HepG2 (cell line): ENCODE measurements around the gene ANLN. TPM values are rescaled to one million over a fixed set of nuclear protein-coding genes. Genes with fewer than 3 reads are reported as not detected.

Experiments used
- ATAC-seq: fragments of 200-7000 bp; cut with Tn5 transposase; 3 replicates; pipeline ENCODE4 v1.9.1; 2020; ENCODE audit warnings: mild to moderate bottlenecking, moderate library complexity
- BruUV-seq: library from RNA; stranded (reverse); fragments of 400-500 nt; replicated peaks from 2 replicates; lab custom pipeline; 2021; lab: Mats Ljungman, UMichigan
- CTCF ChIA-PET: fragments of 300-600 bp; formaldehyde crosslinking; extraction: SDS; loops from one replicate; lab custom pipeline; 2021; ENCODE audit warnings: low total read pairs, inconsistent platforms, low intra/inter-chr PET ratio; lab: Yijun Ruan, JAX
- POLR2A ChIA-PET: fragments of 350-600 bp; sonication (Branson Sonifier 250); formaldehyde crosslinking; loops from one replicate; lab custom pipeline; 2020; ENCODE audit warnings: antibody characterized with exemption, inconsistent platforms; lab: Yijun Ruan, JAX
- DNase-seq: peaks from one replicate; pipeline ENCODE4 v3.0.0-alpha.2; 2015; ENCODE audit warnings: low spot score
- FAIRE-seq: peaks from 3 replicates; lab custom pipeline; 2011; peaks lifted over from hg19 to GRCh38; lab: Jason Lieb, UNC
- H2AFZ ChIP-seq: one replicate; pipeline ENCODE4 v1.6.1; 2011; ENCODE audit warnings: low read length, inconsistent platforms
- H3K27ac ChIP-seq: fragments of 300-600 bp; 3 replicates; pipeline ENCODE4 v1.8.0; 2011; ENCODE audit warnings: mixed run types, mild to moderate bottlenecking, mixed read lengths, low read length, inconsistent platforms; ENCODE audit not compliant: insufficient read depth; ENCODE audit errors: extremely low read length
- H3K27me3 ChIP-seq, 2 experiments: fragments of 200-600 bp in 1 of 2; 2 replicates in 1 of 2; 3 replicates in 1 of 2; pipeline versions ENCODE4 v1.6.0 to v1.8.0; 2011; ENCODE audit warnings: low read length in 2 of 2, mild to moderate bottlenecking in 2 of 2, moderate library complexity in 2 of 2, inconsistent platforms in 1 of 2; ENCODE audit not compliant: insufficient read depth in 2 of 2, control insufficient read depth in 1 of 2
- H3K36me3 ChIP-seq, 2 experiments: fragments of 200-600 bp in 1 of 2; replicated peaks in 1 of 2; 2 replicates in 1 of 2; 3 replicates in 1 of 2; pipeline versions ENCODE4 v1.5.1 to v1.8.0; 2011; ENCODE audit warnings: low read length in 2 of 2, inconsistent platforms in 1 of 2; ENCODE audit not compliant: insufficient read depth in 2 of 2, control insufficient read depth in 1 of 2
- H3K4me1 ChIP-seq: 2 replicates; pipeline ENCODE4 v1.5.1; 2012; ENCODE audit warnings: low read length, inconsistent platforms; ENCODE audit not compliant: insufficient read depth
- H3K4me2 ChIP-seq: 2 replicates; pipeline ENCODE4 v1.6.0; 2011; ENCODE audit warnings: low read depth, low read length, inconsistent platforms
- H3K4me3 ChIP-seq, 3 experiments: fragments of 200-600 bp in 1 of 3; sonication (generic), shearing (Covaris generic) in 1 of 3; replicated peaks in 1 of 3; 2 replicates each; pipeline ENCODE4 v1.5.1; 2011 to 2016; ENCODE audit warnings: low read length in 3 of 3, inconsistent platforms in 2 of 3, low read depth in 2 of 3, mild to moderate bottlenecking in 2 of 3, control low read depth in 1 of 3, mixed read lengths in 1 of 3; ENCODE audit not compliant: insufficient read depth in 1 of 3
- H3K79me2 ChIP-seq: one replicate; pipeline ENCODE4 v1.6.1; 2011; ENCODE audit warnings: low read length, inconsistent platforms; ENCODE audit not compliant: insufficient read depth
- H3K9ac ChIP-seq: 2 replicates; pipeline ENCODE4 v1.6.0; 2011; ENCODE audit warnings: mild to moderate bottlenecking, low read depth, low read length, inconsistent platforms; ENCODE audit not compliant: insufficient read depth
- H3K9me3 ChIP-seq: 2 replicates; pipeline ENCODE4 v1.5.1; 2012; ENCODE audit warnings: mild to moderate bottlenecking, low read length
- H4K20me1 ChIP-seq: 2 replicates; pipeline ENCODE4 v1.6.0; 2011; ENCODE audit warnings: inconsistent platforms, mild to moderate bottlenecking, low read length, moderate library complexity; ENCODE audit not compliant: insufficient read depth
- CENPT ChIP-seq: sonication (generic); formaldehyde crosslinking; IDR thresholded peaks from 2 replicates; pipeline ENCODE4 v1.8.0; 2022; ENCODE audit warnings: low read depth, mild to moderate bottlenecking, moderate library complexity, missing genetic modification reagents
- HMGA1 ChIP-seq: sonication (generic); formaldehyde crosslinking; conservative IDR thresholded peaks from 2 replicates; pipeline ENCODE4 v1.4.0; 2020; ENCODE audit warnings: missing genetic modification reagents
- HNF4A ChIP-seq: sonication (generic); formaldehyde crosslinking; IDR thresholded peaks from 2 replicates; pipeline ENCODE4 v1.4.0; 2020; ENCODE audit warnings: missing genetic modification reagents
- JUNB ChIP-seq: sonication (generic); formaldehyde crosslinking; IDR thresholded peaks from 2 replicates; pipeline ENCODE4 v1.8.0; 2022; ENCODE audit warnings: missing genetic modification reagents, mild to moderate bottlenecking, borderline replicate concordance
- RFX1 ChIP-seq: fragments of 450-650 bp; IDR thresholded peaks from 2 replicates; pipeline ENCODE4 v1.6.1; 2017
- SSRP1 ChIP-seq: IDR thresholded peaks from 2 replicates; pipeline ENCODE4 v1.6.1; 2016; ENCODE audit warnings: control low read depth
- ZNF263 ChIP-seq: sonication (generic); formaldehyde crosslinking; IDR thresholded peaks from 2 replicates; pipeline ENCODE4 v1.4.0; 2020; ENCODE audit warnings: missing genetic modification reagents
- ZNF337 ChIP-seq: sonication (generic); formaldehyde crosslinking; IDR thresholded peaks from 2 replicates; pipeline ENCODE4 v1.5.1; 2020; ENCODE audit warnings: missing genetic modification reagents, low read depth, mild to moderate bottlenecking, borderline replicate concordance
- ZNF598 ChIP-seq: sonication (generic); formaldehyde crosslinking; IDR thresholded peaks from 2 replicates; pipeline ENCODE4 v1.5.1; 2020; ENCODE audit warnings: mild to moderate bottlenecking, missing genetic modification reagents, borderline replicate concordance
- ZNF790 ChIP-seq: sonication (generic); formaldehyde crosslinking; IDR thresholded peaks from 2 replicates; pipeline ENCODE4 v1.8.0; 2022; ENCODE audit warnings: missing genetic modification reagents, mild to moderate bottlenecking, borderline replicate concordance
- WGBS: methylation state at CpG from one replicate; pipeline ENCODE4 v1.1.6; 2017; ENCODE audit warnings: low lambda C conversion rate; 5-methylcytosine and 5-hydroxymethylcytosine counted together
- in situ Hi-C: cut with HindIII; loops from 2 replicates; pipeline ENCODE4 v1.10.0; 2017; ENCODE audit warnings: low pct_unique_long_range_greater_than_20kb; ENCODE audit not compliant: extremely low pct_ligation_motif_present
- intact Hi-C: fragments of 100-400 bp; cut with micrococcal nuclease; formaldehyde crosslinking; loops from one replicate; pipeline ENCODE4 v1.10.0; 2022; ENCODE audit not compliant: unreplicated experiment
- polyA plus RNA-seq, 8 experiments: library from polyadenylated mRNA; depleted of rRNA in 3 of 8; stranded (reverse) in 7 of 8; unstranded in 1 of 8; fragments of >200 nt; fragmentation: Illumina TruSeq in 4 of 8; extraction: Trizol in 4 of 8; gene quantifications; 2 replicates each; pipeline versions ENCODE4 v1.2.1 to v1.2.3, GENCODE V29; 2011 to 2016; ENCODE audit warnings: low read depth in 4 of 8, missing spikeins in 1 of 8, mixed read lengths in 1 of 8; ENCODE audit not compliant: insufficient read depth in 1 of 8
- total RNA-seq, 5 experiments: library from RNA; depleted of rRNA; stranded (reverse); fragments of >200 nt; fragmentation: Illumina TruSeq; extraction: Trizol; gene quantifications; 2 replicates each; pipeline ENCODE4 v1.2.3, GENCODE V29; 2016; ENCODE audit warnings: low read depth in 1 of 5
- TF ChIP-seq, protein P1 (sequence below): sonication (generic); formaldehyde crosslinking; IDR thresholded peaks from 2 replicates; pipeline ENCODE4 v1.5.0; 2020; ENCODE audit warnings: missing genetic modification reagents
- TF ChIP-seq, protein P2 (sequence below): sonication (generic); formaldehyde crosslinking; IDR thresholded peaks from 2 replicates; pipeline ENCODE4 v1.5.0; 2020; ENCODE audit warnings: mild to moderate bottlenecking, missing genetic modification reagents
- TF ChIP-seq, protein P3 (sequence below): sonication (generic); formaldehyde crosslinking; IDR thresholded peaks from 2 replicates; pipeline ENCODE4 v1.4.0; 2020; ENCODE audit warnings: missing genetic modification reagents, borderline replicate concordance
- TF ChIP-seq, protein P4 (sequence below): sonication (generic); formaldehyde crosslinking; IDR thresholded peaks from 2 replicates; pipeline ENCODE4 v1.5.1; 2020; ENCODE audit warnings: missing genetic modification reagents, mild to moderate bottlenecking, borderline replicate concordance
- TF ChIP-seq, protein P5 (sequence below): sonication (generic); formaldehyde crosslinking; IDR thresholded peaks from 2 replicates; pipeline ENCODE4 v1.5.1; 2020; ENCODE audit warnings: mild to moderate bottlenecking, missing genetic modification reagents, moderate library complexity

ANLN gene
- total and polyA plus RNA-seq, 2 of the 13 experiments (the other 11 are each of a cell fraction or from before 2014, with no cell fraction given) = 20.0 to 72.0 TPM

DNA sequence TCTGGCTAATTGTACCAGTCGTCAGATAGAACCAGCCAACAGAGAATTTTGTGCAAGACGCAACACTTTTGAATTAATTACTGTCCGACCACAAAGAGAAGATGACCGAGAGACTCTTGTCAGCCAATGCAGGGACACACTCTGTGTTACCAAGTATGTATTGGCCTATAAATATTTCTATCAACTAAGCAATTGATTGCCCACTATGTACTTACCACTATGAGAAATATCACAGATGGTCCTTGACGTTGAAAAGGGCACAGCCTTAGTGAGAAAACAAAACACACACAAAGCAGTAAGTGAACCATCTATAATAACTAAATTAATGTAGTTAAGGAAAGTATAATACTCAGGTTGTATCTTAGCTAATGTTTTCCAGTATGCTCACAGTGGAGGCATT lies 60.0 kb downstream of the ANLN start:
- Histone ChIP-seq H3K27ac (no peak overlapping the region), H3K79me2 (no peaks in the 10 kb centered on the region), H4K20me1 (no peaks in the 10 kb centered on the region), H3K4me2 (no peak overlapping the region), H3K27me3 (no peaks in the 10 kb centered on the region), H3K4me3 (no peak overlapping the region), H2AFZ (no peak overlapping the region), H3K36me3 (peaks cover 13 to 74% of the 10 kb centered on the region in 2 experiments), H3K9ac (no peak overlapping the region), H3K9me3 (no peaks in the 10 kb centered on the region), H3K4me1 (no peaks in the 10 kb centered on the region)
- ATAC-seq = no peak
- no peak for FAIRE-seq
- intact Hi-C loops (no loop called here), in situ Hi-C loops (loop anchor here (25.0 kb wide), 1 partner anchor 513 kb away; no protein-coding TSS in a partner anchor)
- POLR2A ChIA-PET = no interaction called here
- BruUV-seq = no TSS peak
- no peak for DNase-seq
- 98% methylated on average over 5 of the region's 5 CpGs for WGBS
- CTCF ChIA-PET = no interaction called here
- TF ChIP-seq ZNF598 (CRISPR knock-in tag) = no peak
- TF ChIP-seq, protein P1, sequence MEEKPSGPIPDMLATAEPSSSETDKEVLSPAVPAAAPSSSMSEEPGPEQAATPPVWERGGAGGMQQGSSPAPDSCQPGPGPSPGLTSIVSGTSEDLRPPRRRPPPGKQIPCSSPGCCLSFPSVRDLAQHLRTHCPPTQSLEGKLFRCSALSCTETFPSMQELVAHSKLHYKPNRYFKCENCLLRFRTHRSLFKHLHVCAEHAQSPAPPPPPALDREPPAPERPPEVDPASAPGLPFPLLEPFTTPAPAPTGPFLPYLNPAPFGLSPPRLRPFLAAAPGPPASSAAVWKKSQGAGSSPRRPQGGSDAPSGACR = no peak
- no peak for TF ChIP-seq RFX1
- TF ChIP-seq JUNB (CRISPR knock-in tag) = no peak
- no peak for TF ChIP-seq HMGA1 (CRISPR knock-in tag)
- TF ChIP-seq, protein P2, sequence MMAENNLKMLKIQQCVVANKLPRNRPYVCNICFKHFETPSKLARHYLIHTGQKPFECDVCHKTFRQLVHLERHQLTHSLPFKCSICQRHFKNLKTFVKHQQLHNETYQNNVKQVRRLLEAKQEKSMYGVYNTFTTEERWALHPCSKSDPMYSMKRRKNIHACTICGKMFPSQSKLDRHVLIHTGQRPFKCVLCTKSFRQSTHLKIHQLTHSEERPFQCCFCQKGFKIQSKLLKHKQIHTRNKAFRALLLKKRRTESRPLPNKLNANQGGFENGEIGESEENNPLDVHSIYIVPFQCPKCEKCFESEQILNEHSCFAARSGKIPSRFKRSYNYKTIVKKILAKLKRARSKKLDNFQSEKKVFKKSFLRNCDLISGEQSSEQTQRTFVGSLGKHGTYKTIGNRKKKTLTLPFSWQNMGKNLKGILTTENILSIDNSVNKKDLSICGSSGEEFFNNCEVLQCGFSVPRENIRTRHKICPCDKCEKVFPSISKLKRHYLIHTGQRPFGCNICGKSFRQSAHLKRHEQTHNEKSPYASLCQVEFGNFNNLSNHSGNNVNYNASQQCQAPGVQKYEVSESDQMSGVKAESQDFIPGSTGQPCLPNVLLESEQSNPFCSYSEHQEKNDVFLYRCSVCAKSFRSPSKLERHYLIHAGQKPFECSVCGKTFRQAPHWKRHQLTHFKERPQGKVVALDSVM (CRISPR knock-in tag) = no peak
- no peak for TF ChIP-seq ZNF337
- TF ChIP-seq, protein P3, sequence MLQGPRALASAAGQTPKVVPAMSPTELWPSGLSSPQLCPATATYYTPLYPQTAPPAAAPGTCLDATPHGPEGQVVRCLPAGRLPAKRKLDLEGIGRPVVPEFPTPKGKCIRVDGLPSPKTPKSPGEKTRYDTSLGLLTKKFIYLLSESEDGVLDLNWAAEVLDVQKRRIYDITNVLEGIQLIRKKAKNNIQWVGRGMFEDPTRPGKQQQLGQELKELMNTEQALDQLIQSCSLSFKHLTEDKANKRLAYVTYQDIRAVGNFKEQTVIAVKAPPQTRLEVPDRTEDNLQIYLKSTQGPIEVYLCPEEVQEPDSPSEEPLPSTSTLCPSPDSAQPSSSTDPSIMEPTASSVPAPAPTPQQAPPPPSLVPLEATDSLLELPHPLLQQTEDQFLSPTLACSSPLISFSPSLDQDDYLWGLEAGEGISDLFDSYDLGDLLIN = no peak
- TF ChIP-seq ZNF790 (CRISPR knock-in tag) = no peak
- TF ChIP-seq, protein P4, sequence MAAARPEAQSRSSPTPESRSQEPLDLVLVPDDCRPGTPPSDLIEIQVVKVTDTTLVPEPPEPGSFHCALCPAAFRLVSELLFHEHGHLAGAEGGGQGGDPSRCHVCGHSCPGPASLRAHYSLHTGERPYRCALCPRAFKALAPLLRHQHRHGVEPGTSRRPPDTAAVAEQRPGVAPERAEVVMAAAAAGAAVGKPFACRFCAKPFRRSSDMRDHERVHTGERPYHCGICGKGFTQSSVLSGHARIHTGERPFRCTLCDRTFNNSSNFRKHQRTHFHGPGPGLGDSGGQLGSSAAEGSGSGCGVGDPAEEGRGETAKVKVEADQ (CRISPR knock-in tag) = no peak
- TF ChIP-seq SSRP1 (CRISPR knock-in tag) = no peak
- TF ChIP-seq CENPT (CRISPR knock-in tag) = no peak
- TF ChIP-seq, protein P5, sequence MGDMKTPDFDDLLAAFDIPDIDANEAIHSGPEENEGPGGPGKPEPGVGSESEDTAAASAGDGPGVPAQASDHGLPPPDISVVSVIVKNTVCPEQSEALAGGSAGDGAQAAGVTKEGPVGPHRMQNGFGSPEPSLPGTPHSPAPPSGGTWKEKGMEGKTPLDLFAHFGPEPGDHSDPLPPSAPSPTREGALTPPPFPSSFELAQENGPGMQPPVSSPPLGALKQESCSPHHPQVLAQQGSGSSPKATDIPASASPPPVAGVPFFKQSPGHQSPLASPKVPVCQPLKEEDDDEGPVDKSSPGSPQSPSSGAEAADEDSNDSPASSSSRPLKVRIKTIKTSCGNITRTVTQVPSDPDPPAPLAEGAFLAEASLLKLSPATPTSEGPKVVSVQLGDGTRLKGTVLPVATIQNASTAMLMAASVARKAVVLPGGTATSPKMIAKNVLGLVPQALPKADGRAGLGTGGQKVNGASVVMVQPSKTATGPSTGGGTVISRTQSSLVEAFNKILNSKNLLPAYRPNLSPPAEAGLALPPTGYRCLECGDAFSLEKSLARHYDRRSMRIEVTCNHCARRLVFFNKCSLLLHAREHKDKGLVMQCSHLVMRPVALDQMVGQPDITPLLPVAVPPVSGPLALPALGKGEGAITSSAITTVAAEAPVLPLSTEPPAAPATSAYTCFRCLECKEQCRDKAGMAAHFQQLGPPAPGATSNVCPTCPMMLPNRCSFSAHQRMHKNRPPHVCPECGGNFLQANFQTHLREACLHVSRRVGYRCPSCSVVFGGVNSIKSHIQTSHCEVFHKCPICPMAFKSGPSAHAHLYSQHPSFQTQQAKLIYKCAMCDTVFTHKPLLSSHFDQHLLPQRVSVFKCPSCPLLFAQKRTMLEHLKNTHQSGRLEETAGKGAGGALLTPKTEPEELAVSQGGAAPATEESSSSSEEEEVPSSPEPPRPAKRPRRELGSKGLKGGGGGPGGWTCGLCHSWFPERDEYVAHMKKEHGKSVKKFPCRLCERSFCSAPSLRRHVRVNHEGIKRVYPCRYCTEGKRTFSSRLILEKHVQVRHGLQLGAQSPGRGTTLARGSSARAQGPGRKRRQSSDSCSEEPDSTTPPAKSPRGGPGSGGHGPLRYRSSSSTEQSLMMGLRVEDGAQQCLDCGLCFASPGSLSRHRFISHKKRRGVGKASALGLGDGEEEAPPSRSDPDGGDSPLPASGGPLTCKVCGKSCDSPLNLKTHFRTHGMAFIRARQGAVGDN (CRISPR knock-in tag) = no peak
- no peak for TF ChIP-seq ZNF263 (CRISPR knock-in tag)
- TF ChIP-seq HNF4A (CRISPR knock-in tag) = no peak
